CD4-positive, CD25-positive, alpha-beta regulatory T cell (primary cell): ENCODE data around the gene OR1F1. TPM values are rescaled to one million over a fixed set of nuclear protein-coding genes. Genes with fewer than 3 reads are reported as not detected.
A peak's percentile ranks its signal among the peaks of the same experiment; 100 is the strongest.

ENCODE experiments used
- ATAC-seq, 2 donors: fragments of 150-1000 bp; cut with Tn5 transposase; one replicate each; pipeline ENCODE4 v1.10.0; 2021; ENCODE audit warnings: low read depth in 2 of 2, moderate number of reproducible peaks in 2 of 2, moderate library complexity in 1 of 2
- DNase-seq, 3 donors: peaks; one replicate each; pipeline versions ENCODE4 v3.0.0 to v3.0.0-alpha.2; 2012 to 2022; ENCODE audit warnings: mixed read lengths in 1 of 3
- H3K27ac ChIP-seq: one replicate; pipeline ENCODE4 v1.7.0; 2013; ENCODE audit warnings: mild to moderate bottlenecking, low read length; ENCODE audit not compliant: insufficient read depth, poor library complexity, severe bottlenecking
- H3K27me3 ChIP-seq: one replicate; pipeline ENCODE4 v1.7.0; 2013; ENCODE audit warnings: low read length; ENCODE audit not compliant: control insufficient read depth, insufficient read depth
- H3K36me3 ChIP-seq: one replicate; pipeline ENCODE4 v1.7.0; 2013; ENCODE audit warnings: mild to moderate bottlenecking, low read length, moderate library complexity; ENCODE audit not compliant: control insufficient read depth, insufficient read depth
- H3K4me1 ChIP-seq: 2 replicates; pipeline ENCODE4 v1.7.0; 2013; ENCODE audit warnings: mild to moderate bottlenecking, low read length; ENCODE audit not compliant: insufficient read depth, control insufficient read depth, poor library complexity, severe bottlenecking
- H3K4me3 ChIP-seq: one replicate; pipeline ENCODE4 v1.7.0; 2013; ENCODE audit warnings: low read depth, mild to moderate bottlenecking, low read length, moderate library complexity
- H3K9me3 ChIP-seq, 2 experiments: 1 replicate in 1 of 2; 2 replicates in 1 of 2; pipeline ENCODE4 v1.7.0; 2013; ENCODE audit warnings: low read length in 2 of 2, mild to moderate bottlenecking in 1 of 2, moderate library complexity in 1 of 2; ENCODE audit not compliant: control insufficient read depth in 2 of 2
- H3K27ac Mint-ChIP-seq, 3 donors: one replicate each; pipeline ENCODE4 v1.8.0; 2020 to 2022; ENCODE audit warnings: mild to moderate bottlenecking in 3 of 3, mixed read lengths in 3 of 3, moderate library complexity in 2 of 3
- H3K27me3 Mint-ChIP-seq: one replicate; pipeline ENCODE4 v1.8.0; 2022; ENCODE audit warnings: mild to moderate bottlenecking, mixed read lengths
- H3K36me3 Mint-ChIP-seq: one replicate; pipeline ENCODE4 v1.8.0; 2020; ENCODE audit warnings: mixed read lengths
- H3K4me1 Mint-ChIP-seq, 4 donors: one replicate each; pipeline ENCODE4 v1.8.0; 2020 to 2022; ENCODE audit warnings: mixed read lengths in 4 of 4, mild to moderate bottlenecking in 1 of 4
- H3K4me3 Mint-ChIP-seq, 4 donors: one replicate each; pipeline ENCODE4 v1.8.0; 2020 to 2022; ENCODE audit warnings: mild to moderate bottlenecking in 4 of 4, mixed read lengths in 4 of 4, moderate library complexity in 3 of 4
- H3K9me3 Mint-ChIP-seq, 7 donors: one replicate each; pipeline ENCODE4 v1.8.0; 2020 to 2022; ENCODE audit warnings: mixed read lengths in 7 of 7, mild to moderate bottlenecking in 3 of 7, moderate library complexity in 2 of 7
- polyA plus RNA-seq, 4 donors: library from polyadenylated mRNA; unstranded; fragments of 300-500 nt; fragmentation: Illumina TruSeq; gene quantifications; one replicate each; pipeline ENCODE4 v1.2.3, GENCODE V29; 2021
- total RNA-seq: library from RNA; stranded (reverse); gene quantifications from one replicate; pipeline ENCODE4 v1.2.3, GENCODE V29; 2022

The OR1F1 gene
- total and polyA plus RNA-seq, 5 donors from 2014 or later: 0.20 to 0.70 (median 0.61) TPM; not detected in 2

- Histone ChIP-seq H3K27me3 (no peaks in the 10 kb centered on the region), H3K36me3 (no peaks in the 10 kb centered on the region), H3K4me3 (no peak overlapping the region), H3K9me3 (no peaks in the 10 kb centered on the region), H3K4me1 (no peaks in the 10 kb centered on the region), H3K27ac (no peak overlapping the region)
- H3K4me1 Mint-ChIP-seq: peaks cover 0 to 2% (median 0%) of the 10 kb centered on the region in 4 donors
- H3K4me3 Mint-ChIP-seq: no peak overlapping the region
- no peak for DNase-seq
- no peaks in the 10 kb centered on the region for H3K36me3 Mint-ChIP-seq
- H3K9me3 Mint-ChIP-seq: peaks cover 0 to 1% (median 0%) of the 10 kb centered on the region in 7 donors
- no peak for ATAC-seq
- peak overlapping the region in 1 of 3 donors; percentile 5 for H3K27ac Mint-ChIP-seq
- peaks cover 22% of the 10 kb centered on the region for H3K27me3 Mint-ChIP-seq
Measured at GRCh38 chr16:3249020-3249419, 61.0 kb downstream of the OR1F1 start.

DNA sequence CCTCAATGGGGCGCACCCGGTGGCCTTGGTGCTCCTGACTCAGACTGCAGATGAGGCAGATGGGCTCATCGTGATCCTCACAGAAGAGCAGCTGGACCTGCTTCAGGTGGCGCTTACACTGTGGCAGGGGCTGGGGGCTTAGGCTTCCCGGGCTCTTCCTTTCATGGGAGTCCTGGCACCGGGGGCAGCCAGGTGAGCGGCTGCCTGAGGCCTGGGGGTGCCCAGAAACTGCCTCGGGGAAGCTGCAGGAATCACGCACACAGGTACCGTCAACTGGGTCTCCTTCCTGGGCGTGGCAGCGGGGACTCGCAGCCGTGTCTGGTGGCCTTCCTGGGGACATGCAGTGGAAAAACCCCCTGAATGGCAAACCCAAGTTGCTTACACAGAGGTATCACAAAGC is 61.4 kb downstream of the OR1F1 start:
- no peak for ATAC-seq
- no peaks in the 10 kb centered on the region for H3K36me3 ChIP-seq
- H3K4me3 ChIP-seq: no peak overlapping the region
- H3K4me1 ChIP-seq: no peaks in the 10 kb centered on the region
- Mint-ChIP-seq H3K9me3 (peaks cover 0 to 1% (median 0%) of the 10 kb centered on the region in 7 donors), H3K4me3 (no peak overlapping the region), H3K4me1 (peaks cover 0 to 2% (median 0%) of the 10 kb centered on the region in 4 donors), H3K27ac (no peak overlapping the region), H3K27me3 (peaks cover 22% of the 10 kb centered on the region), H3K36me3 (no peaks in the 10 kb centered on the region)
- H3K27me3 ChIP-seq: no peaks in the 10 kb centered on the region
- no peaks in the 10 kb centered on the region for H3K9me3 ChIP-seq
- H3K27ac ChIP-seq: no peak overlapping the region
- no peak for DNase-seq

- no peak overlapping the region for H3K4me3 Mint-ChIP-seq
- Histone ChIP-seq H3K9me3 (no peaks in the 10 kb centered on the region), H3K27ac (no peak overlapping the region), H3K4me1 (no peaks in the 10 kb centered on the region), H3K36me3 (no peaks in the 10 kb centered on the region), H3K4me3 (no peak overlapping the region), H3K27me3 (no peaks in the 10 kb centered on the region)
- H3K36me3 Mint-ChIP-seq: no peaks in the 10 kb centered on the region
- H3K4me1 Mint-ChIP-seq: peaks cover 0 to 2% (median 0%) of the 10 kb centered on the region in 4 donors
- no peak overlapping the region for H3K27ac Mint-ChIP-seq
- H3K27me3 Mint-ChIP-seq: peaks cover 14% of the 10 kb centered on the region
- H3K9me3 Mint-ChIP-seq: peaks cover 0 to 1% (median 0%) of the 10 kb centered on the region in 7 donors
- DNase-seq: no peak
- ATAC-seq: no peak
Measured at GRCh38 chr16:3252967-3253366, 65.0 kb downstream of the OR1F1 start.

DNA sequence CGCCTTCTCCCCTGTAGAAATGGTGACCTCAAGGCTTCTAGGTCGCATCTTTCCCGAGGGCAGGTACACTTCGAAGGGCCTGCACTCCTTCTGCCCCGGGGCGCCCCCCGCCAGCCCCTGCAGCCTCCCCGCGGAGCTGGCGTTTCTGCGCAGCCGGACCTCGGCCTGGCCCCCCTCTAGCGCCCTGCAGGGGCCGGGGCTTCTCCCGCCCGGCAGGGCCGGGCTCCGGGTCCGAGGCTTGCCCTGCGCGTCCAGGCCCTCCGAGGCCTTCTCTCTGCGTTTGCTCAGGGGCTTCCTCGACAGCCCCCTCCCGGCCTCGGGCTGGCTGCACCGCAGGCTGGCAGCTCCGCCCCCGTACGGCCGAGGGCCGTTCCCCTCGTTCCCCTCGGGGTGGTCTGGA is 66.3 kb downstream of the OR1F1 start:
- Histone ChIP-seq H3K36me3 (no peaks in the 10 kb centered on the region), H3K9me3 (no peaks in the 10 kb centered on the region), H3K4me3 (no peak overlapping the region), H3K27me3 (no peaks in the 10 kb centered on the region), H3K27ac (no peak overlapping the region), H3K4me1 (no peaks in the 10 kb centered on the region)
- ATAC-seq (no peak), DNase-seq (no peak)
- peaks cover 11% of the 10 kb centered on the region for H3K27me3 Mint-ChIP-seq
- H3K9me3 Mint-ChIP-seq: no peaks in the 10 kb centered on the region
- H3K27ac Mint-ChIP-seq: no peak overlapping the region
- peaks cover 0 to 4% (median 0%) of the 10 kb centered on the region in 4 donors for H3K4me1 Mint-ChIP-seq
- no peaks in the 10 kb centered on the region for H3K36me3 Mint-ChIP-seq
- no peak overlapping the region for H3K4me3 Mint-ChIP-seq

Other genes starting within 250 kb of the OR1F1 start
- gene KREMEN2, start 223.9 kb upstream of the OR1F1 start, total RNA-seq: not detected
- not detected for gene KREMEN2, start 223.9 kb upstream of the OR1F1 start, polyA plus RNA-seq
- gene PAQR4, start 218.9 kb upstream of the OR1F1 start, total RNA-seq: 5.6 TPM
- 1 to 10 TPM; 2.2 to 8.0 (median 4.4) TPM for gene PAQR4, start 218.9 kb upstream of the OR1F1 start, polyA plus RNA-seq
- gene PKMYT1, start 207.8 kb upstream of the OR1F1 start, total RNA-seq: 5.7 TPM
- 1 to 10 TPM; 1.5 to 7.2 (median 2.3) TPM for gene PKMYT1, start 207.8 kb upstream of the OR1F1 start, polyA plus RNA-seq
- gene CLDN9, start 175.3 kb upstream of the OR1F1 start, total RNA-seq: not detected
- not detected for gene CLDN9, start 175.3 kb upstream of the OR1F1 start, polyA plus RNA-seq
- not detected for gene CLDN6, start 170.0 kb upstream of the OR1F1 start, total RNA-seq
- gene CLDN6, start 170.0 kb upstream of the OR1F1 start, polyA plus RNA-seq: not detected
- 0.94 TPM for gene TNFRSF12A, start 167.8 kb upstream of the OR1F1 start, total RNA-seq
- gene TNFRSF12A, start 167.8 kb upstream of the OR1F1 start, polyA plus RNA-seq: 1 to 10 TPM in 1 of 4 donors, under 1 TPM in 2, not detected in 1; 0.69 to 1.2 (median 0.78) TPM
- gene HCFC1R1, start 164.3 kb upstream of the OR1F1 start, total RNA-seq: 12.9 TPM
- gene HCFC1R1, start 164.3 kb upstream of the OR1F1 start, polyA plus RNA-seq: 10 to 100 TPM; 18.0 to 20.7 (median 19.0) TPM
- gene THOC6, start 164.2 kb upstream of the OR1F1 start, total RNA-seq: 16.2 TPM
- gene THOC6, start 164.2 kb upstream of the OR1F1 start, polyA plus RNA-seq: 10 to 100 TPM; 37.1 to 49.2 (median 41.0) TPM
- not detected for gene BICDL2, start 151.3 kb upstream of the OR1F1 start, total RNA-seq
- gene BICDL2, start 151.3 kb upstream of the OR1F1 start, polyA plus RNA-seq: not detected
- 1.6 TPM for gene MMP25, start 141.6 kb upstream of the OR1F1 start, total RNA-seq
- 1 to 10 TPM in 1 of 4 donors, under 1 TPM in 2, not detected in 1; 0.16 to 1.0 (median 0.29) TPM for gene MMP25, start 141.6 kb upstream of the OR1F1 start, polyA plus RNA-seq
- gene IL32, start 122.6 kb upstream of the OR1F1 start, total RNA-seq: 1,611 TPM
- gene IL32, start 122.6 kb upstream of the OR1F1 start, polyA plus RNA-seq: 1,000 to 10,000 TPM; 3,219 to 6,021 (median 4,004) TPM
- 0.81 TPM for gene ZSCAN10, start 88.9 kb upstream of the OR1F1 start, total RNA-seq
- not detected for gene ZSCAN10, start 88.9 kb upstream of the OR1F1 start, polyA plus RNA-seq
- not detected for gene ZNF205, start 75.6 kb upstream of the OR1F1 start, total RNA-seq
- gene ZNF205, start 75.6 kb upstream of the OR1F1 start, polyA plus RNA-seq: not detected
- gene ZNF213, start 53.2 kb upstream of the OR1F1 start, total RNA-seq: 3.8 TPM
- gene ZNF213, start 53.2 kb upstream of the OR1F1 start, polyA plus RNA-seq: 1 to 10 TPM; 1.9 to 2.3 (median 2.1) TPM
- gene ZNF200, start 47.0 kb downstream of the OR1F1 start, total RNA-seq: 12.8 TPM
- 10 to 100 TPM; 15.3 to 24.5 (median 19.5) TPM for gene ZNF200, start 47.0 kb downstream of the OR1F1 start, polyA plus RNA-seq
- not detected for gene MEFV, start 68.4 kb downstream of the OR1F1 start, total RNA-seq
- gene MEFV, start 68.4 kb downstream of the OR1F1 start, polyA plus RNA-seq: not detected
- gene ZNF263, start 95.3 kb downstream of the OR1F1 start, total RNA-seq: 28.3 TPM
- gene ZNF263, start 95.3 kb downstream of the OR1F1 start, polyA plus RNA-seq: 10 to 100 TPM; 39.1 to 47.1 (median 42.8) TPM
- 3.1 TPM for gene TIGD7, start 117.2 kb downstream of the OR1F1 start, total RNA-seq
- gene TIGD7, start 117.2 kb downstream of the OR1F1 start, polyA plus RNA-seq: 1 to 10 TPM; 3.1 to 6.2 (median 4.8) TPM
- gene ZNF75A, start 117.3 kb downstream of the OR1F1 start, total RNA-seq: 36.4 TPM
- gene ZNF75A, start 117.3 kb downstream of the OR1F1 start, polyA plus RNA-seq: 10 to 100 TPM; 15.7 to 25.9 (median 21.7) TPM
- gene OR2C1, start 167.7 kb downstream of the OR1F1 start, total RNA-seq: not detected
- gene OR2C1, start 167.7 kb downstream of the OR1F1 start, polyA plus RNA-seq: under 1 TPM; 0.20 to 0.44 (median 0.35) TPM
- gene ZSCAN32, start 212.8 kb downstream of the OR1F1 start, total RNA-seq: 13.2 TPM
- 10 to 100 TPM in 3 of 4 donors, 1 to 10 TPM in 1; 7.1 to 16.7 (median 11.7) TPM for gene ZSCAN32, start 212.8 kb downstream of the OR1F1 start, polyA plus RNA-seq
- gene ZNF174, start 213.0 kb downstream of the OR1F1 start, total RNA-seq: 5.4 TPM
- 10 to 100 TPM; 10.5 to 18.4 (median 16.1) TPM for gene ZNF174, start 213.0 kb downstream of the OR1F1 start, polyA plus RNA-seq